Thyroid gland (tissue), 4 donors: Measurements from ENCODE around the gene COG4. TPM values are rescaled to one million over a fixed set of nuclear protein-coding genes. Genes with fewer than 3 reads are reported as not detected.

Experiments
- DNase-seq, 2 donors: peaks; one replicate each; pipeline ENCODE4 v3.0.0-alpha.2; 2019
- H3K27ac ChIP-seq, 3 donors: fragments of 200-600 bp; sonication (generic); 1 replicate in 2 of 3; 2 replicates in 1 of 3; pipeline ENCODE4 v1.5.1; 2016 to 2019; ENCODE audit warnings: mild to moderate bottlenecking in 1 of 3, moderate library complexity in 1 of 3
- H3K27me3 ChIP-seq: fragments of 200-600 bp; sonication (generic); one replicate; pipeline ENCODE4 v1.5.1; 2019
- H3K36me3 ChIP-seq, 2 donors: fragments of 200-600 bp; sonication (generic); one replicate each; pipeline ENCODE4 v1.5.1; 2016 to 2019
- H3K4me1 ChIP-seq, 2 donors: fragments of 200-600 bp; sonication (generic); one replicate each; pipeline ENCODE4 v1.5.1; 2017 to 2019
- H3K4me3 ChIP-seq, 3 donors: fragments of 200-600 bp; sonication (generic); replicated peaks in 1 of 3; 1 replicate in 2 of 3; 2 replicates in 1 of 3; pipeline ENCODE4 v1.5.1; 2016; ENCODE audit warnings: mild to moderate bottlenecking in 1 of 3
- H3K9me3 ChIP-seq: fragments of 200-600 bp; sonication (generic); one replicate; pipeline ENCODE4 v1.5.1; 2017
- POLR2A ChIP-seq, 2 donors: fragments of 450-650 bp; IDR thresholded peaks; one replicate each; pipeline ENCODE4 v1.6.1; 2017; ENCODE audit warnings: antibody characterized with exemption in 2 of 2, mild to moderate bottlenecking in 2 of 2, moderate library complexity in 1 of 2
- WGBS, 2 donors: methylation state at CpG; one replicate each; pipeline ENCODE4 v1.1.5; 2017; 5-methylcytosine and 5-hydroxymethylcytosine counted together
- intact Hi-C: fragments of 100-400 bp; cut with DNase I; formaldehyde crosslinking; loops from one replicate; pipeline ENCODE4 v1.15.1; 2023
- total RNA-seq, 4 donors: library from RNA; depleted of rRNA; stranded (reverse); fragments of >200 nt; gene quantifications; one replicate each; pipeline ENCODE4 v1.2.3, GENCODE V29; 2016
- TF ChIP-seq, protein P1 (sequence below), 6 experiments: fragments of 200-600 bp in 3 of 6; fragments of 450-650 bp in 3 of 6; sonication (generic) in 3 of 6; IDR thresholded peaks; one replicate each; pipeline ENCODE4 v1.5.1; 2016 to 2019; ENCODE audit warnings: antibody characterized with exemption in 6 of 6, mild to moderate bottlenecking in 2 of 6, inconsistent platforms in 1 of 6, moderate library complexity in 1 of 6

The COG4 gene
- total RNA-seq, result 10 to 100 TPM; 39.6 to 88.4 (median 66.7) TPM

DNA sequence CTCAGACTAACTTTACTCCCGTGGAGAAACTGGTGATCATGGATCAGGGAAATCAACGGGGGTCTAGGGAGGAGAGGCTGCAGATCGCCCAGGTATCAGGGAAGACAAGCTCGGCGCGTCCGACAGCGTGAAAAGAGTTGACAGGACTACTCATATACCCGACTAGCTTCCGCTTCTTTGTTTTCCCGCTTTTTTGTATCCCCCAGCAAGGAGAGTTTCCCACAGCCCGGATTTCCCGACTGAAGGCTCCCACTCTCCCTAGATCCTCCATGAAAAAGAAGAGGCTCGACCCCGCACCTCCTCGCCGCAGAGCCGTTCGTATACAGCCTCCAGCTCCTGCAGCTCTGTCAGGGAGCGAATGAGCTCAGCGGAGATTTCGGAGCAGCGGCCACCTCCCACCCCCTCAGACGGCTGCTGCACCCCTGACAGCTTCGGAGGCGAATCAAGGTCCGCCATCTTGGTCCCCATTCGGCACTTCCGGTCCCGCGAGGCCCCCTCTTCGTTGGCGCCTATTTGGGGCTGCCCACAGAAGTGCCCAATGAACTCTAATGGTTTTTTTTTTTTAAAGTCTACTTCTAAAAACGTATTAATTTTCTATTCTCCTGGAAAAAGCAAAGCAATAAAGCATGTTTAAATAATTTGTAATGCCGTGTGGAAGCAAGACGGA is at the start of gene COG4:
COG4 (minus strand) TSS at position 479 of the 667 bp plus-strand sequence; CDS start at position 468, 11 bp downstream.
- no peaks in the 10 kb centered on the region for H3K9me3 ChIP-seq
- H3K27me3 ChIP-seq, result no peaks in the 10 kb centered on the region
- peak within 1 kb of the TSS; percentile 59 to 96 (median 94) for H3K4me3 ChIP-seq
- peaks cover 13 to 30% of the 10 kb centered on the region in 2 donors for H3K4me1 ChIP-seq
- intact Hi-C loops, result loop anchor here (10.0 kb wide), 1 partner anchor 252 kb away; no protein-coding TSS in a partner anchor
- peak within 1 kb of the TSS; percentile 89 to 93 (median 90) for H3K27ac ChIP-seq
- H3K36me3 ChIP-seq, result peaks cover 7 to 11% of the 10 kb centered on the region in 2 donors
- 0 to 1% methylated on average over 35 to 36 of the region's 36 CpGs for WGBS, 2 donors
- peak; percentile 83 to 87 for DNase-seq
- peak in 1 of 2 donors; percentile 44 for TF ChIP-seq POLR2A (IDR thresholded peaks at IDR 0.05)
- TF ChIP-seq, protein P1, sequence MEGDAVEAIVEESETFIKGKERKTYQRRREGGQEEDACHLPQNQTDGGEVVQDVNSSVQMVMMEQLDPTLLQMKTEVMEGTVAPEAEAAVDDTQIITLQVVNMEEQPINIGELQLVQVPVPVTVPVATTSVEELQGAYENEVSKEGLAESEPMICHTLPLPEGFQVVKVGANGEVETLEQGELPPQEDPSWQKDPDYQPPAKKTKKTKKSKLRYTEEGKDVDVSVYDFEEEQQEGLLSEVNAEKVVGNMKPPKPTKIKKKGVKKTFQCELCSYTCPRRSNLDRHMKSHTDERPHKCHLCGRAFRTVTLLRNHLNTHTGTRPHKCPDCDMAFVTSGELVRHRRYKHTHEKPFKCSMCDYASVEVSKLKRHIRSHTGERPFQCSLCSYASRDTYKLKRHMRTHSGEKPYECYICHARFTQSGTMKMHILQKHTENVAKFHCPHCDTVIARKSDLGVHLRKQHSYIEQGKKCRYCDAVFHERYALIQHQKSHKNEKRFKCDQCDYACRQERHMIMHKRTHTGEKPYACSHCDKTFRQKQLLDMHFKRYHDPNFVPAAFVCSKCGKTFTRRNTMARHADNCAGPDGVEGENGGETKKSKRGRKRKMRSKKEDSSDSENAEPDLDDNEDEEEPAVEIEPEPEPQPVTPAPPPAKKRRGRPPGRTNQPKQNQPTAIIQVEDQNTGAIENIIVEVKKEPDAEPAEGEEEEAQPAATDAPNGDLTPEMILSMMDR (IDR thresholded peaks at IDR 0.05), result no peak

DNA sequence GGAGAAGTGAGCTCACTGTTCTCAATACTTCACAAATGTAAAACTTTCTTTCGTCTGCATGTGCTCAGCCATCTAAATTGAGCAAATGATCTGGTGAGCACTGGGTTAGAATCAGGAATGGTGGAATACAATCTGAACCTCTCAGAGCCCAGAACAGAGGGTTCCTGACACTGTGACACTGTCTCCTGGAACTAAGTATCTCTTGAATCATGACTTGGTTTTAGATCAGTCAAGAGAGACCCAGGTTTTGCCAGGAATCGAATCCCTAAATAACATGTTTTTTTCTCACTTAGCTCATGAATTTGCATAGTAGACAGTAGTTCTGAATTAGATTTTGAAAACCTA is 49.5 kb upstream of the COG4 start:
- H3K9me3 ChIP-seq, result no peaks in the 10 kb centered on the region
- H3K27me3 ChIP-seq, result no peaks in the 10 kb centered on the region
- H3K36me3 ChIP-seq, result peaks cover 48 to 51% of the 10 kb centered on the region in 2 donors
- H3K4me1 ChIP-seq, result peaks cover 20 to 36% of the 10 kb centered on the region in 2 donors
- no peak for DNase-seq
- intact Hi-C loops, result no loop called here
- TF ChIP-seq, protein P1 (IDR thresholded peaks at IDR 0.05), result no peak
- no peak for TF ChIP-seq POLR2A (IDR thresholded peaks at IDR 0.05)
- WGBS, 2 donors, result 55 to 69% methylated on average over 2 of the region's 2 CpGs
- H3K27ac ChIP-seq, result peak overlapping the region; percentile 37 to 77 (median 42)
- H3K4me3 ChIP-seq, result no peak overlapping the region

DNA sequence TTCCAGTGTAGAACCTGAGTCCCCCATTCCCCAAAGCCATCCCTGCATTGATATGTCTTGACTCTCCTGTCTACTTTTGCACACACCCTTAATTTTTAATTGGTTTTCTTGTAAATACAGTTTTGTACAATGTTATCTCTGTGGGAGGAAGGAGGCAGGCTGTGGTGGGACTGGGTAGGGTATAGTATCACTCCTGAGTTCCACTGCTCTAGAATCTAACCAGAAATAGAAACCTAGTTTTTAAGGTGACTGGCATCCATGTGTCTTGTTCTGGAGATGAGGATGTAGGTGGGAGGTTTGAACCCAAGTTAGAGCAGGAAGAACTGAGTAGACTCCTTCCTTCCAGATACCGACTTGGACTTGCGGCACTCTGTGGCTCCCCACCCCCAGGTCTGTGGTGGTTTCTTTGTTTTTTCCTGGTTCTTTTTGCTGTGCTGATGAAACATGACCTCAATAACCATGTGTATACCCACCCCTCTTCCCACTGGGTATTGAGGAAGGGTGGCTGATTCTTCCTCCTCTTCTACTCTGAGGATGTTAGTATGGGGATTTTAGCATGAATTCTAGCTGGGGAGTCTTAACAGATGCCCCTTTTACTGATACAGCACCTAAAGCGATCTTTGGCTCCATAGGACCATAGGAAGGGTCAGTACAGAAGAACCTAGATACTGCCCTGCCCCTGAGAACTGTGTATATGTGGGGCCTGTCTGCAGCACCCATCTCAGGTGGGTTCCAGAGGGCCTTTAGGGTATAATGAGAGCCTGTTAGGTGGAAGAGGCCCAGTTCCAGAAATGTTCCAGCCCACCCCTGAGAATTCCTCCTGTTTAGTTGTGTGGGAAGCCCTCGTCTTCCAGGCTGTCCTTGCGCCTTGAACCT is 48.9 kb upstream of the COG4 start:
- no peaks in the 10 kb centered on the region for H3K9me3 ChIP-seq
- intact Hi-C loops, result no loop called here
- H3K4me1 ChIP-seq, result peaks cover 20 to 35% of the 10 kb centered on the region in 2 donors
- WGBS, 2 donors, result 87 to 94% methylated on average over 5 of the region's 5 CpGs
- TF ChIP-seq, protein P1 (IDR thresholded peaks at IDR 0.05), result no peak
- TF ChIP-seq POLR2A (IDR thresholded peaks at IDR 0.05), result no peak
- peak overlapping the region in 2 of 3 donors; percentile 42 to 77 for H3K27ac ChIP-seq
- DNase-seq, result no peak
- H3K27me3 ChIP-seq, result no peaks in the 10 kb centered on the region
- peaks cover 54 to 57% of the 10 kb centered on the region in 2 donors for H3K36me3 ChIP-seq
- no peak overlapping the region for H3K4me3 ChIP-seq

DNA sequence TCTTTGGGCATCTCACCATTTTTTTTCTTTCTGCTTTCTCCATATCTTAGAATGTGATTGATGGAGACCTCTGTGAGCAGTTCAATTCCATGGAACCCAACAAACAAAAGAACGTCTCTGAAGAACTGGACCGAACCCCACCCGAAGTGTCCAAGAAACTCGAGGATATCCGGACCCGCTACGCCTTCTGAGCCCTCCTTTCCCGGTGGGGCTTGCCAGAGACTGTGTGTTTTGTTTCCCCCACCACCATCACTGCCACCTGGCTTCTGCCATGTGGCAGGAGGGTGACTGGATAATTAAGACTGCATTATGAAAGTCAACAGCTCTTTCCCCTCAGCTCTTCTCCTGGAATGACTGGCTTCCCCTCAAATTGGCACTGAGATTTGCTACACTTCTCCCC is 48.3 kb upstream of the COG4 start:
- intact Hi-C loops, result no loop called here
- H3K9me3 ChIP-seq, result no peaks in the 10 kb centered on the region
- H3K4me3 ChIP-seq, result no peak overlapping the region
- DNase-seq, result no peak
- peak overlapping the region in 1 of 3 donors; percentile 77 for H3K27ac ChIP-seq
- H3K27me3 ChIP-seq, result no peaks in the 10 kb centered on the region
- TF ChIP-seq, protein P1 (IDR thresholded peaks at IDR 0.05), result no peak
- TF ChIP-seq POLR2A (IDR thresholded peaks at IDR 0.05), result no peak
- H3K4me1 ChIP-seq, result peaks cover 20 to 29% of the 10 kb centered on the region in 2 donors
- 82 to 95% methylated on average over 8 of the region's 8 CpGs for WGBS, 2 donors
- peaks cover 61 to 63% of the 10 kb centered on the region in 2 donors for H3K36me3 ChIP-seq
